Measurements from ENCODE around the gene RIT1.
"Not testable (repeated sequence)": the region's sequence is repeated elsewhere in the genome, so short reads cannot be mapped to it uniquely, and the experiment has no call there.

The RIT1 gene

GRCh38 chr1:155933591-155934096 is 22.5 kb upstream of the RIT1 start:
- Histone ChIP-seq H3K4me1 (ENCODE audit: control insufficient read depth, insufficient read depth, low read length) (peaks cover 18% of the 10 kb centered on the region), H3K9me3 (ENCODE audit: control insufficient read depth, low read length) (no peaks in the 10 kb centered on the region), H3K4me3 (ENCODE audit: insufficient read depth, low read depth, low read length) (peak overlapping the region; percentile 99), H3K36me3 (ENCODE audit: control insufficient read depth, insufficient read depth, low read length) (peaks cover 28% of the 10 kb centered on the region), H3K27me3 (ENCODE audit: control insufficient read depth, insufficient read depth, low read length, poor library complexity, severe bottlenecking) (no peaks in the 10 kb centered on the region), H3K27ac (ENCODE audit: insufficient read depth, low read depth, low read length, poor library complexity, severe bottlenecking) (no peak overlapping the region)
- WGBS, 2 experiments: 4 to 5% methylated on average over 10 of the region's 10 CpGs

DNA sequence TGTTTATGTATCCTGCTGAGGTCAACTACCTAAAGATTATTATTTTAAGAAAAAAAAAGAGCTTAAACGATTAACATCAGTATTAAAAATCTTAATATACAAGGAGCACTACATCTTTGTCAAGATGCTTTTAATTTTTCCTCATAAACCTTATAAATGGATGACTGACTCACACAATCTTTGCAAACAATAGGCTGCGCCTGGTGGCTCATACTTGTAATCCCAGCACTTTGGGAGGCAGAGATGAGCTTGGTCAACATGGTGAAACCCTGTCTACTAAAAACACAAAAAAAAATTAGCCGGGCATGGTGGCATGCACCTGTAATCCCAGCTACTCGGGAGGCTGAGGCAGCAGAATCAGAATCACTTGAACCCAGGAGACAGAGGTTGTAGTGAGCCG is 21.3 kb upstream of the RIT1 start:
- H3K36me3 ChIP-seq (ENCODE audit: control insufficient read depth, insufficient read depth, low read length): peaks cover 38% of the 10 kb centered on the region
- WGBS, 2 experiments: 92 to 95% methylated on average over 4 to 5 of the region's 5 CpGs
- H3K27ac ChIP-seq (ENCODE audit: insufficient read depth, low read depth, low read length, poor library complexity, severe bottlenecking): no peak overlapping the region
- H3K4me1 ChIP-seq (ENCODE audit: control insufficient read depth, insufficient read depth, low read length): peaks cover 18% of the 10 kb centered on the region
- H3K9me3 ChIP-seq (ENCODE audit: control insufficient read depth, low read length): no peaks in the 10 kb centered on the region
- peak overlapping the region; percentile 6 for H3K4me3 ChIP-seq (ENCODE audit: insufficient read depth, low read depth, low read length)
- no peaks in the 10 kb centered on the region for H3K27me3 ChIP-seq (ENCODE audit: control insufficient read depth, insufficient read depth, low read length, poor library complexity, severe bottlenecking)

GRCh38 chr1:155932081-155932480 is 20.9 kb upstream of the RIT1 start:
- H3K4me3 ChIP-seq (ENCODE audit: insufficient read depth, low read depth, low read length): no peak overlapping the region
- H3K4me1 ChIP-seq (ENCODE audit: control insufficient read depth, insufficient read depth, low read length): peaks cover 18% of the 10 kb centered on the region
- no peaks in the 10 kb centered on the region for H3K9me3 ChIP-seq (ENCODE audit: control insufficient read depth, low read length)
- peaks cover 42% of the 10 kb centered on the region for H3K36me3 ChIP-seq (ENCODE audit: control insufficient read depth, insufficient read depth, low read length)
- 85 to 95% methylated on average over 1 of the region's 1 CpG for WGBS, 2 experiments
- H3K27ac ChIP-seq (ENCODE audit: insufficient read depth, low read depth, low read length, poor library complexity, severe bottlenecking): no peak overlapping the region
- H3K27me3 ChIP-seq (ENCODE audit: control insufficient read depth, insufficient read depth, low read length, poor library complexity, severe bottlenecking): no peaks in the 10 kb centered on the region

DNA sequence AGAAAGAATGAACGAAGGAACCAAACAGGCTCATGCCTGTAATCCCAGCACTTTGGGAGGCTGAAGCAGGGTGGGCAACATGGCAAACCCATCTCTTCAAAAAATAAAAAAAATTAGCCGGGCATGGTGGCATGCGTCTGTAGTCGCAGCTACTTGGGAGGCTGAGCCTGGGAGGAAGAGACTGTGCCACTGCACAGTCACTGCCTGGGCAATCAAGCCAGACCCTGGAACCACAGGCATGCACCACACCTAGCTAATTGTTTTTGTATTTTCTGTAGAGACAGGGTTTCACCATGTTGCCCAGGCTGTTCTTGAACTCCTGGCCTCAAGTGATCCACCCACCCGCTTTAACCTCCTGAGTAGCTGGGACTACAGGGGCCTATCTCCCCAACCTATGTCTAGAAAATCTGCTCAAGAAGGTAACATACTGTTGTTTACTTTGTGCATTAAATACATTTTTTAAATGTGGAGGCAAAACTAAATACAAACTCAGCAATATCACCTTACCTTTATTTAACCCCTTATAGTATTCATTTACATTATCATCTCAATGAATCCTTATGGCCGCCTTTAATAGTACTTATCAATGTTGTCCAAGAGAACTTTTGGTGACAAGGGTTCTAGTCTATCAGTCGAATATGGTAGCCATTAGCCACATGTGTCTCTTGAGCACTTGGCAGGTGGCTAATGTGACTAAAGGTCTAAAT is 20.3 kb upstream of the RIT1 start:
- Histone ChIP-seq H3K4me1 (ENCODE audit: control insufficient read depth, insufficient read depth, low read length) (peaks cover 18% of the 10 kb centered on the region), H3K36me3 (ENCODE audit: control insufficient read depth, insufficient read depth, low read length) (peaks cover 48% of the 10 kb centered on the region), H3K9me3 (ENCODE audit: control insufficient read depth, low read length) (no peaks in the 10 kb centered on the region), H3K27me3 (ENCODE audit: control insufficient read depth, insufficient read depth, low read length, poor library complexity, severe bottlenecking) (no peaks in the 10 kb centered on the region), H3K27ac (ENCODE audit: insufficient read depth, low read depth, low read length, poor library complexity, severe bottlenecking) (no peak overlapping the region), H3K4me3 (ENCODE audit: insufficient read depth, low read depth, low read length) (no peak overlapping the region)
- 95 to 98% methylated on average over 7 of the region's 7 CpGs for WGBS, 2 experiments

DNA sequence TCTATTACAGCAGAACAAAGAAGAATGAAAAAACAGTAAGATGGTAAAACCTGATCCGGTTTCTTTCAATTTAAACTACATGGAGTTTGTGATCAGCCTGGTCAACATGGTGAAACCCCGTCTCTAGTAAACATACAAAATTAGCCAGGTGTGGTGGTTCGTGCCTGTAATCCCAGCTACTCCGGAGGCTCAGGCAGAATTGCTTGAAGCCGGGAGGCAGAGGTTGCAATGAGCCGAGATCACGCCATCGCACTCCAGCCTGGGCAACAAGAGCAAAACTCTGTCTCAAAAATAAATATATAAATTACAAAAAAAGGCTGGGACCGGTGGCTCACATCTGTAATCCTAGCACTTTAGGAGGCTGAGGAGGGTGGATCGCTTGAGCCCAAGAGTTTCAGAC is 19.6 kb upstream of the RIT1 start:
- peaks cover 55% of the 10 kb centered on the region for H3K36me3 ChIP-seq (ENCODE audit: control insufficient read depth, insufficient read depth, low read length)
- H3K4me3 ChIP-seq (ENCODE audit: insufficient read depth, low read depth, low read length); H3K27me3 ChIP-seq (ENCODE audit: control insufficient read depth, insufficient read depth, low read length, poor library complexity, severe bottlenecking); H3K27ac ChIP-seq (ENCODE audit: insufficient read depth, low read depth, low read length, poor library complexity, severe bottlenecking); H3K9me3 ChIP-seq (ENCODE audit: control insufficient read depth, low read length): not testable (repeated sequence)
- WGBS, 2 experiments: 94 to 95% methylated on average over 10 of the region's 10 CpGs
- H3K4me1 ChIP-seq (ENCODE audit: control insufficient read depth, insufficient read depth, low read length): peaks cover 18% of the 10 kb centered on the region

DNA sequence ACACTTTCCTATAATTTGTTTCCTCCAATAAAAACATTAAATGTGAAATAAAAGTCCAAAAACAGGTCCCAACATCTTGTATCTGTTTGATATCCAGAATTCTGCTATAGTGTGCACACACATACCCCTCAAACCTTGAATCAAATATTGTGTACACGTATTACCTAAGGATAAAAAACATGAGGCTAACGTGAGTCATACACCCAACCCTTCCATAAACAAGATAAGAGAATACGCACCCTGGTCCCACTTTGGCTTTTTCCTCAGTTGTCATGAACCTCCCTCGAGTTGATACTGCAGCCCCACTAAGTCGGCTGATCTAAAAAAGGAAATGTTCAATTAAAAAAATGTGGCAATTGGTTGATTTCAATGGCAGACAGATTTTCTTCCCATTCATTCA is 17.9 kb upstream of the RIT1 start:
- Histone ChIP-seq H3K27me3 (ENCODE audit: control insufficient read depth, insufficient read depth, low read length, poor library complexity, severe bottlenecking) (no peaks in the 10 kb centered on the region), H3K9me3 (ENCODE audit: control insufficient read depth, low read length) (no peaks in the 10 kb centered on the region), H3K4me3 (ENCODE audit: insufficient read depth, low read depth, low read length) (no peak overlapping the region), H3K36me3 (ENCODE audit: control insufficient read depth, insufficient read depth, low read length) (peaks cover 72% of the 10 kb centered on the region), H3K27ac (ENCODE audit: insufficient read depth, low read depth, low read length, poor library complexity, severe bottlenecking) (no peak overlapping the region), H3K4me1 (ENCODE audit: control insufficient read depth, insufficient read depth, low read length) (peaks cover 18% of the 10 kb centered on the region)
- WGBS, 2 experiments: 94 to 96% methylated on average over 5 of the region's 5 CpGs

DNA sequence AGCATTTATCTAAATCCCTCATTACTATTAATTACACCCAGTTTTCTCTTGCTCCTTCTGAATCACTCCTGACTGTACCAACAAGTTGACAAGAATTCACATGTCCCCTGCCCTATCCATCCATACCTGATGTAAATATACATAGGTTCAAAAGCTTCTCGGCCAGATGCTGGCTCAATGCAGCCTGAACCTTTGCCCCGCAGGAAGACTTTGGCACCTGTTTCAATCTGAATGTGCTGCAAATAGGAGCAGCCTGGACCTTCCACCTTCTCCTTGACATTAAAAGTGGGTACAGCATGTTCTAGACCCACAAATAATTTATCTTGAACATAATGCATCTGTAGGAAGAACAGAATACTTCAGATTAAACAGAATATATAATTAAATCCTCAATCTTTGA is 14.4 kb upstream of the RIT1 start:
- Histone ChIP-seq H3K27ac (ENCODE audit: insufficient read depth, low read depth, low read length, poor library complexity, severe bottlenecking) (no peak overlapping the region), H3K4me1 (ENCODE audit: control insufficient read depth, insufficient read depth, low read length) (no peaks in the 10 kb centered on the region), H3K27me3 (ENCODE audit: control insufficient read depth, insufficient read depth, low read length, poor library complexity, severe bottlenecking) (no peaks in the 10 kb centered on the region), H3K9me3 (ENCODE audit: control insufficient read depth, low read length) (no peaks in the 10 kb centered on the region), H3K36me3 (ENCODE audit: control insufficient read depth, insufficient read depth, low read length) (peaks cover 93% of the 10 kb centered on the region), H3K4me3 (ENCODE audit: insufficient read depth, low read depth, low read length) (no peak overlapping the region)
- 95% methylated on average over 2 of the region's 2 CpGs for WGBS, 2 experiments

- H3K27ac ChIP-seq (ENCODE audit: insufficient read depth, low read depth, low read length, poor library complexity, severe bottlenecking): no peak overlapping the region
Measured at GRCh38 chr1:155920717-155921116, 9.6 kb upstream of the RIT1 start.

DNA sequence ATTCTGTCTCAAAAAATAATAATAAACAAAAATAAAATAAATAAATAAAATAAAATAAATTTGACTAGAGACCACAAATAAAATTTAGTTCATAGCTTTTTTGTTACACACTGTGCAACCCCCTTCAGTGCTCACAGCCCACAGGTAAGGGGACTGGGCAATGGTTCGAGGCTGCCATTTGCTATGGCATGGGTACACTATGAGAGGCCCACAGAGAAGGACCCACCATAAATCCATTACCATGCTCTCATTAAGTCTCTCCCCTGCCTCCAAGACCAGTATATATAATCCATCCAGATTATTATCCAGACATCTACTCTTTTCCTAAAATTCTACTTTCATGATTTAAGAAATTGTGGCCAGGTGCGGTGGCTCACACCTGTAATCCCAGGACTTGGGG is 8.7 kb upstream of the RIT1 start:
- 82 to 93% methylated on average over 2 of the region's 2 CpGs for WGBS, 2 experiments
- Histone ChIP-seq H3K4me3 (ENCODE audit: insufficient read depth, low read depth, low read length) (no peak overlapping the region), H3K4me1 (ENCODE audit: control insufficient read depth, insufficient read depth, low read length) (no peaks in the 10 kb centered on the region), H3K27me3 (ENCODE audit: control insufficient read depth, insufficient read depth, low read length, poor library complexity, severe bottlenecking) (no peaks in the 10 kb centered on the region), H3K9me3 (ENCODE audit: control insufficient read depth, low read length) (no peaks in the 10 kb centered on the region), H3K27ac (ENCODE audit: insufficient read depth, low read depth, low read length, poor library complexity, severe bottlenecking) (no peak overlapping the region), H3K36me3 (ENCODE audit: control insufficient read depth, insufficient read depth, low read length) (peaks cover 76% of the 10 kb centered on the region)

More at GRCh38 chr1:155920717-155921116, 9.6 kb upstream of the RIT1 start:
- H3K9me3 ChIP-seq (ENCODE audit: control insufficient read depth, low read length): no peaks in the 10 kb centered on the region
- 94 to 95% methylated on average over 3 of the region's 3 CpGs for WGBS, 2 experiments
- no peaks in the 10 kb centered on the region for H3K27me3 ChIP-seq (ENCODE audit: control insufficient read depth, insufficient read depth, low read length, poor library complexity, severe bottlenecking)
- H3K4me1 ChIP-seq (ENCODE audit: control insufficient read depth, insufficient read depth, low read length): no peaks in the 10 kb centered on the region
- H3K36me3 ChIP-seq (ENCODE audit: control insufficient read depth, insufficient read depth, low read length): peaks cover 81% of the 10 kb centered on the region
- no peak overlapping the region for H3K4me3 ChIP-seq (ENCODE audit: insufficient read depth, low read depth, low read length)

DNA sequence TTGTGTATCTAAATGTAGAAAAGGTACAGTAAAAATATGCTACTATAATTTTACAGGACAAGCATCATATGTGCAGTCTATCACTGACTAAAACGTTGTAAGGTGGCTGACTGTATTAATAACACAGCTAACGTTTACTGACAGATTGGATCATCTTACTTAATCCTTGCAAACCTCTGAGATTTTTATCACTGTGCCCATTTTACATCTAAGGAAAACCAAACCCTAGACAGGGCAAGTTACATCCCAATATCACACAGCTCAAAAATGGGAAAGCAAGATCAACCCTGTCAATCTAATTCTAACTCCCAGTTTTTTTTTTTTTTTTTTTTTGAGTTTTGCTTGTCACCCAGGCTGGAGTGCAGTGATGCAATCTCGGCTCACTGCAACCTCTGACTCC is 7.5 kb upstream of the RIT1 start:
- WGBS, 2 experiments: 95 to 98% methylated on average over 3 of the region's 3 CpGs
- H3K4me3 ChIP-seq (ENCODE audit: insufficient read depth, low read depth, low read length): no peak overlapping the region
- H3K4me1 ChIP-seq (ENCODE audit: control insufficient read depth, insufficient read depth, low read length): no peaks in the 10 kb centered on the region
- H3K9me3 ChIP-seq (ENCODE audit: control insufficient read depth, low read length): no peaks in the 10 kb centered on the region
- no peaks in the 10 kb centered on the region for H3K27me3 ChIP-seq (ENCODE audit: control insufficient read depth, insufficient read depth, low read length, poor library complexity, severe bottlenecking)
- H3K27ac ChIP-seq (ENCODE audit: insufficient read depth, low read depth, low read length, poor library complexity, severe bottlenecking): no peak overlapping the region
- peaks cover 77% of the 10 kb centered on the region for H3K36me3 ChIP-seq (ENCODE audit: control insufficient read depth, insufficient read depth, low read length)

All from ectodermal cell (in vitro differentiated cells).